NB4 (cell line): Measurements from ENCODE around the gene RSBN1.
A peak's percentile ranks its signal among the peaks of the same experiment; 100 is the strongest.

Experiments used
- DNase-seq: peaks from one replicate; pipeline ENCODE4 v3.0.0; 2010; ENCODE audit warnings: low read depth
- H3K4me3 ChIP-seq: one replicate; pipeline ENCODE4 v1.5.1; 2011; ENCODE audit warnings: mild to moderate bottlenecking, low read depth, low read length, moderate library complexity
- CTCF ChIP-seq: IDR thresholded peaks from one replicate; pipeline ENCODE4 v1.5.1; 2012; ENCODE audit warnings: low read depth, low read length
- MAX ChIP-seq: IDR thresholded peaks from 2 replicates; pipeline ENCODE4 v1.6.1; 2011; ENCODE audit warnings: low read depth, low read length
- MYC ChIP-seq: IDR thresholded peaks from 2 replicates; pipeline ENCODE4 v1.6.1; 2011; ENCODE audit warnings: low read depth, low read length
- POLR2A ChIP-seq: IDR thresholded peaks from 2 replicates; pipeline ENCODE4 v1.6.1; 2011; ENCODE audit warnings: mild to moderate bottlenecking; ENCODE audit not compliant: insufficient read length; ENCODE audit errors: extremely low read depth

RSBN1 gene

GRCh38 chr1:113850127-113850796 is 38.0 kb upstream of the RSBN1 start:
- TF ChIP-seq MYC (no peak), MAX (no peak), POLR2A (no peak), CTCF (no peak)
- no peak overlapping the region for H3K4me3 ChIP-seq
- DNase-seq: no peak

GRCh38 chr1:113849072-113849471 is 36.8 kb upstream of the RSBN1 start:
- TF ChIP-seq POLR2A (no peak), MYC (no peak), CTCF (no peak), MAX (no peak)

GRCh38 chr1:113846391-113847035 is 34.2 kb upstream of the RSBN1 start:
- H3K4me3 ChIP-seq: no peak overlapping the region
- DNase-seq: peak; percentile 9
- TF ChIP-seq MAX: no peak
- no peak for TF ChIP-seq POLR2A
- no peak for TF ChIP-seq MYC
- TF ChIP-seq CTCF: no peak

More at GRCh38 chr1:113849072-113849471, 36.8 kb upstream of the RSBN1 start:
- H3K4me3 ChIP-seq: no peak overlapping the region
- peak; percentile 12 for DNase-seq

GRCh38 chr1:113836534-113836933 is 24.3 kb upstream of the RSBN1 start:
- no peak overlapping the region for H3K4me3 ChIP-seq
- TF ChIP-seq MYC (no peak), CTCF (no peak), MAX (no peak)
- no peak for DNase-seq

GRCh38 chr1:113835686-113836290 is 23.5 kb upstream of the RSBN1 start:
- TF ChIP-seq MYC: no peak
- TF ChIP-seq CTCF: no peak
- no peak for TF ChIP-seq POLR2A
- no peak for TF ChIP-seq MAX
- DNase-seq: peak; percentile 64
- no peak overlapping the region for H3K4me3 ChIP-seq
